ENCODE results near the gene YPEL4. TPM values are rescaled to one million over a fixed set of nuclear protein-coding genes. Genes with fewer than 3 reads are reported as not detected.
"Not testable (repeated sequence)": the region's sequence is repeated elsewhere in the genome, so short reads cannot be mapped to it uniquely, and the experiment has no call there.

Gene YPEL4
- polyA plus RNA-seq (2013, experiment 1 of 4) = not detected
- polyA plus RNA-seq (2013, experiment 2 of 4) = 0.41 TPM
- polyA plus RNA-seq (2013, experiment 3 of 4) = 0.16 TPM
- 0.16 TPM for polyA plus RNA-seq (2013, experiment 4 of 4)

- no peaks in the 10 kb centered on the region for H3K36me3 ChIP-seq (ENCODE audit: control insufficient read depth, insufficient read depth, low read length)
- peak within 1 kb of the TSS; percentile 42 for H3K27ac ChIP-seq (ENCODE audit: insufficient read depth, low read depth, low read length, poor library complexity, severe bottlenecking)
- no peaks in the 10 kb centered on the region for H3K9me3 ChIP-seq (ENCODE audit: control insufficient read depth, low read length)
- H3K27me3 ChIP-seq (ENCODE audit: control insufficient read depth, insufficient read depth, low read length, poor library complexity, severe bottlenecking) = no peaks in the 10 kb centered on the region
- H3K4me3 ChIP-seq (ENCODE audit: insufficient read depth, low read depth, low read length) = peak within 1 kb of the TSS; percentile 39
- peaks cover 54% of the 10 kb centered on the region for H3K4me1 ChIP-seq (ENCODE audit: control insufficient read depth, insufficient read depth, low read length)
- WGBS, 2 experiments = 19 to 25% methylated on average over 13 to 15 of the region's 15 CpGs
Observed at GRCh38 chr11:57649826-57650738, at the start of gene YPEL4. YPEL4 (minus strand) TSS chr11:57649912; CDS start chr11:57647107, 2,805 bp downstream.

- 95% methylated on average over 18 of the region's 18 CpGs for WGBS, 2 experiments
- H3K27me3 ChIP-seq (ENCODE audit: control insufficient read depth, insufficient read depth, low read length, poor library complexity, severe bottlenecking) = no peaks in the 10 kb centered on the region
- no peaks in the 10 kb centered on the region for H3K4me1 ChIP-seq (ENCODE audit: control insufficient read depth, insufficient read depth, low read length)
- H3K9me3 ChIP-seq (ENCODE audit: control insufficient read depth, low read length) = no peaks in the 10 kb centered on the region
- no peak overlapping the region for H3K27ac ChIP-seq (ENCODE audit: insufficient read depth, low read depth, low read length, poor library complexity, severe bottlenecking)
- no peak overlapping the region for H3K4me3 ChIP-seq (ENCODE audit: insufficient read depth, low read depth, low read length)
- peaks cover 53% of the 10 kb centered on the region for H3K36me3 ChIP-seq (ENCODE audit: control insufficient read depth, insufficient read depth, low read length)
Observed at GRCh38 chr11:57698843-57699365, 49.2 kb upstream of the YPEL4 start.

DNA sequence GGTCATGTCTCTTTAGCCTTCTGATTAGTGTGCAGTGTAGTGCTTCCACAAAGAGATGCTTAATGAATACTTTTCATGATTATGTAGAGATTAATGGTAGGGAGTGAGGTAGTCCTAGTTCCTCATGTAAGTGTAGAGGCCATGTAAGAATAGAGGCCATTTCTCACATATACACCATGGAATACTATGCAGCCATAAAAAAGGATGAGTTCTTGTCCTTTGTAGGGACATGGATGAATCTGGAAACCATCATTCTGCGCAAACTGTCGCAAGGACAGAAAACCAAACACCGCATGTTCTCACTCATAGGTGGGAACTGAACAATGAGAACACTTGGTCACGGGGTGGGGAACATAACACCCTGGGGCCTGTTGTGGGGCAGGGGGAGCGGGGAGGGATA is 40.8 kb upstream of the YPEL4 start:
- H3K36me3 ChIP-seq (ENCODE audit: control insufficient read depth, insufficient read depth, low read length) = peaks cover 59% of the 10 kb centered on the region
- H3K27me3 ChIP-seq (ENCODE audit: control insufficient read depth, insufficient read depth, low read length, poor library complexity, severe bottlenecking); H3K4me3 ChIP-seq (ENCODE audit: insufficient read depth, low read depth, low read length); H3K27ac ChIP-seq (ENCODE audit: insufficient read depth, low read depth, low read length, poor library complexity, severe bottlenecking); H3K4me1 ChIP-seq (ENCODE audit: control insufficient read depth, insufficient read depth, low read length); H3K9me3 ChIP-seq (ENCODE audit: control insufficient read depth, low read length): not testable (repeated sequence)
- 96 to 98% methylated on average over 5 of the region's 5 CpGs for WGBS, 2 experiments

DNA sequence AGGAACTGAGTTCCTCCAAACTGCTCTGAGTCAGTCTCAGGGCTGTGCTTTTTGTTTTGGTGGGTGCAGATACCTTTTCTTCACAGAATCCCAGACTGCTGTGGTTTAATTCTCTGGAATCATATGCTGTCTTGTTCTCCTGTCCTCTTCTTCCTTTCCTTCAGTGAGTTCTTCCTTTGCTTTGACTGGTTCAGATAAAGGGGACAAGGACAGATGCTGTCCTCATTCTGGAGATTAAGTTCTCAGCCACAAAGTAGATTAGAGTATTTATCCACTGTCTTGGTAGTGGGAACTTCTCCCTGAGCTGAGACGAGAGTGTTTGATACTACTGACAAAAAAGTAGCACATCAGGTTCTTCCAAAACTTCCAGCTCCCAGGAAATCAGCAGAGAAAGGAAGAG is 31.5 kb upstream of the YPEL4 start:
- Histone ChIP-seq H3K27ac (ENCODE audit: insufficient read depth, low read depth, low read length, poor library complexity, severe bottlenecking) (no peak overlapping the region), H3K4me1 (ENCODE audit: control insufficient read depth, insufficient read depth, low read length) (no peaks in the 10 kb centered on the region), H3K27me3 (ENCODE audit: control insufficient read depth, insufficient read depth, low read length, poor library complexity, severe bottlenecking) (no peaks in the 10 kb centered on the region), H3K4me3 (ENCODE audit: insufficient read depth, low read depth, low read length) (no peak overlapping the region), H3K9me3 (ENCODE audit: control insufficient read depth, low read length) (no peaks in the 10 kb centered on the region), H3K36me3 (ENCODE audit: control insufficient read depth, insufficient read depth, low read length) (peaks cover 10% of the 10 kb centered on the region)
- WGBS, 2 experiments = 85 to 87% methylated on average over 1 of the region's 1 CpG

- Histone ChIP-seq H3K36me3 (ENCODE audit: control insufficient read depth, insufficient read depth, low read length) (peaks cover 6% of the 10 kb centered on the region), H3K4me1 (ENCODE audit: control insufficient read depth, insufficient read depth, low read length) (no peaks in the 10 kb centered on the region), H3K27ac (ENCODE audit: insufficient read depth, low read depth, low read length, poor library complexity, severe bottlenecking) (no peak overlapping the region), H3K9me3 (ENCODE audit: control insufficient read depth, low read length) (no peaks in the 10 kb centered on the region), H3K27me3 (ENCODE audit: control insufficient read depth, insufficient read depth, low read length, poor library complexity, severe bottlenecking) (no peaks in the 10 kb centered on the region), H3K4me3 (ENCODE audit: insufficient read depth, low read depth, low read length) (no peak overlapping the region)
- 80 to 90% methylated on average over 2 of the region's 2 CpGs for WGBS, 2 experiments
Observed at GRCh38 chr11:57680552-57680874, 30.8 kb upstream of the YPEL4 start.

DNA sequence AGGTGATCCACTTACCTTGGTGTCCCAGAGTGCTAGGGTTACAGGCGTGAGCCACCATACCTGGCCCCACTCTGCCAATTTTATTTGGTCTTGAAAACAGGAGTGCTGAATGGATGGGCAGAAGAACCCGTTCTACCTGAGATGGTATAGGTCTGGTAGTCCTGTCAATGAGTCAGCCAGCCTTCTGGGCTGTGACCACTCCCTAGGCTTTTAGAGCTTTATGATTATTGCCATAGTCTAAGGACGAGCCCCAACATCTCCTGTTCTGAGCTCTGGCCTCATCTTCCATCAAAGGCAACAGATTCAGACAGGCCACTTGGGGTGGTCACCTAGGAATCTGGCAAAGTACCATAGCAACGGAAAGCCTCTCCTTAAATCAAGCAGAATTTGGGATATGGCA is 29.7 kb upstream of the YPEL4 start:
- no peaks in the 10 kb centered on the region for H3K27me3 ChIP-seq (ENCODE audit: control insufficient read depth, insufficient read depth, low read length, poor library complexity, severe bottlenecking)
- no peak overlapping the region for H3K27ac ChIP-seq (ENCODE audit: insufficient read depth, low read depth, low read length, poor library complexity, severe bottlenecking)
- 94 to 96% methylated on average over 4 of the region's 4 CpGs for WGBS, 2 experiments
- peaks cover 7% of the 10 kb centered on the region for H3K36me3 ChIP-seq (ENCODE audit: control insufficient read depth, insufficient read depth, low read length)
- no peaks in the 10 kb centered on the region for H3K4me1 ChIP-seq (ENCODE audit: control insufficient read depth, insufficient read depth, low read length)
- H3K4me3 ChIP-seq (ENCODE audit: insufficient read depth, low read depth, low read length) = no peak overlapping the region
- no peaks in the 10 kb centered on the region for H3K9me3 ChIP-seq (ENCODE audit: control insufficient read depth, low read length)

DNA sequence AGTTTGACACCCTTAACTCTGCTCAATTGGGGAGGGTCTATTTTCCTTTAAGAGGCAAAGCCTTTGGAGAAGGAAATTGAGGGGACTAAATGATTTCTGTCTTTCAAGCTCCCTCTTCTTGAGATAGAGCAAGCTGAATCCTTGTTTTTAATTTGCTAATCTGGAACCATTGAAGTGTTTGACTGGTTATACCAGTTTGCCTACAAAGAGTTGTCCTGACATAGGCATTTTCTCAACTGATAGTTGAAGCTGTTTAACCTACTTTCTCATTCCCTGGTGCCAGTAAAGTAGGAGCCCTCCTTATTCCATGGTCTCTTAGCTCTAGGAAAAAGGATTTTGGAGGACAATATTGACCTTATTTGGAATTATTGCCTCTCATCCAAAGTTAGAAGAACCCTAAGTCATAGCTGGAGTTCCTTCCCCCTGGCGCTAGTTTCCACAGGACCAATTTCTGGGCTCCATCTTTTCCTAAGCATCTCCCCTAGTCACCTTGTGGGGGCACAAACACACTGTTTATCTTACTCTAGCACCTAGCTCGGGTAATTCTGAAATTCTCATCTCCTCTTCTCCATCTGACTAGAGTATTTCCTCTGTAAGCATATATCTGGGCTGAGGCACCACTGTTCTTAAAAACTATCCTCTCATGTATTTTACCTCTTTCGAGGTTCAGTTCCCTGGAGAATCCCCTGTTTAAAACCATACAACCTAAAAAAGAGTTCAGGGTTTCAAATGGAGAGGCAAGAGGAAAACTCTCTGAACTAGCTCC is 25.6 kb upstream of the YPEL4 start:
- H3K4me1 ChIP-seq (ENCODE audit: control insufficient read depth, insufficient read depth, low read length) = no peaks in the 10 kb centered on the region
- no peak overlapping the region for H3K27ac ChIP-seq (ENCODE audit: insufficient read depth, low read depth, low read length, poor library complexity, severe bottlenecking)
- H3K4me3 ChIP-seq (ENCODE audit: insufficient read depth, low read depth, low read length) = no peak overlapping the region
- H3K27me3 ChIP-seq (ENCODE audit: control insufficient read depth, insufficient read depth, low read length, poor library complexity, severe bottlenecking) = no peaks in the 10 kb centered on the region
- WGBS, 2 experiments = 94 to 97% methylated on average over 3 of the region's 3 CpGs
- H3K36me3 ChIP-seq (ENCODE audit: control insufficient read depth, insufficient read depth, low read length) = peaks cover 10% of the 10 kb centered on the region
- H3K9me3 ChIP-seq (ENCODE audit: control insufficient read depth, low read length) = no peaks in the 10 kb centered on the region

DNA sequence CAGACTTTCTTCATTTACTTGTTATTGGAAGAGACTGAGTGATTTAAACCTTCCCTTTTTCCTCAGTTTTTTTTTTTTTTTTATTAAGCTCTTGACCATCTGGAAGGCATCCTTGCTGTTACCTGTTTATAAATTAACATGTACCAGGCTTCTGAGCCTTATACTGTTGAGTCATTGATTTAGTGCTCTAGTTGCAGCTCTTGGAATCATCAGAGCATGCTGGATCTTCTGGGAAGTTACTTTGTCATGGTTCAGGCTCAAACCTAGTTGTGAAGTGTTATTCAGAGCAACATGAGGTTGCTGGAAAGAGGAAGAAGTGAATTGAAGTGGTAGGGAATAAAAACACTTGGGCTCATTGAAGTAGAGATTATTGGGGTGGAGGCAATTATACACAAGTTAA is 24.5 kb upstream of the YPEL4 start:
- Histone ChIP-seq H3K9me3 (ENCODE audit: control insufficient read depth, low read length) (no peaks in the 10 kb centered on the region), H3K27ac (ENCODE audit: insufficient read depth, low read depth, low read length, poor library complexity, severe bottlenecking) (no peak overlapping the region), H3K4me3 (ENCODE audit: insufficient read depth, low read depth, low read length) (no peak overlapping the region), H3K4me1 (ENCODE audit: control insufficient read depth, insufficient read depth, low read length) (peaks cover 4% of the 10 kb centered on the region), H3K27me3 (ENCODE audit: control insufficient read depth, insufficient read depth, low read length, poor library complexity, severe bottlenecking) (no peaks in the 10 kb centered on the region), H3K36me3 (ENCODE audit: control insufficient read depth, insufficient read depth, low read length) (peaks cover 10% of the 10 kb centered on the region)

- Histone ChIP-seq H3K9me3 (ENCODE audit: control insufficient read depth, low read length) (no peaks in the 10 kb centered on the region), H3K36me3 (ENCODE audit: control insufficient read depth, insufficient read depth, low read length) (peaks cover 6% of the 10 kb centered on the region), H3K4me1 (ENCODE audit: control insufficient read depth, insufficient read depth, low read length) (peaks cover 12% of the 10 kb centered on the region), H3K27ac (ENCODE audit: insufficient read depth, low read depth, low read length, poor library complexity, severe bottlenecking) (peak overlapping the region; percentile 100), H3K27me3 (ENCODE audit: control insufficient read depth, insufficient read depth, low read length, poor library complexity, severe bottlenecking) (no peaks in the 10 kb centered on the region), H3K4me3 (ENCODE audit: insufficient read depth, low read depth, low read length) (peak overlapping the region; percentile 96)
- 0% methylated on average over 31 of the region's 31 CpGs for WGBS, 2 experiments
Observed at GRCh38 chr11:57668434-57668782, 18.7 kb upstream of the YPEL4 start.
